ENCODE results near the gene SFXN5.

Gene SFXN5

GRCh38 chr2:72994282-72994990, 77.1 kb downstream of the SFXN5 start:
- POLR2A ChIA-PET = no interaction called here

GRCh38 chr2:72993933-72994280, 77.6 kb downstream of the SFXN5 start:
- no peak for TF ChIP-seq PKNOX1 (IDR thresholded peaks at IDR 0.05)
- TF ChIP-seq CTBP1 (IDR thresholded peaks at IDR 0.05; ENCODE audit: borderline replicate concordance) = no peak
- no peak for TF ChIP-seq ZNF384 (IDR thresholded peaks at IDR 0.05)
- TF ChIP-seq BHLHE40 (IDR thresholded peaks at IDR 0.05; ENCODE audit: borderline replicate concordance) = no peak
- TF ChIP-seq ARNT (IDR thresholded peaks at IDR 0.05) = no peak
- CTCF ChIA-PET = interaction anchor here (0.8 to 1.7 kb wide), 5 partner anchors 9 to 167 kb away, joined by 3 to 4 read pairs (median 4); no protein-coding TSS in a partner anchor
- POLR2A ChIA-PET = no interaction called here
- DNase-seq (ENCODE audit: extremely low spot score) = no peak

More at GRCh38 chr2:72994282-72994990, 77.1 kb downstream of the SFXN5 start:
- CTCF ChIA-PET = interaction anchor here (0.6 to 1.7 kb wide), 5 partner anchors 8 to 167 kb away, joined by 3 to 4 read pairs (median 4); no protein-coding TSS in a partner anchor
- no peak for TF ChIP-seq SUZ12 (IDR thresholded peaks at IDR 0.05)
- DNase-seq (ENCODE audit: extremely low spot score) = no peak

- TF ChIP-seq SP1 (IDR thresholded peaks at IDR 0.05) (no peak), L3MBTL2 (conservative IDR thresholded peaks at IDR 0.05) (no peak), TARDBP (IDR thresholded peaks at IDR 0.05) (no peak), CTBP1 (IDR thresholded peaks at IDR 0.05; ENCODE audit: borderline replicate concordance) (no peak), HDGF (IDR thresholded peaks at IDR 0.05; ENCODE audit: borderline replicate concordance) (no peak), NFRKB (IDR thresholded peaks at IDR 0.05) (no peak), FOXA1 (IDR thresholded peaks at IDR 0.05) (no peak), SUZ12 (IDR thresholded peaks at IDR 0.05) (no peak), ZNF384 (IDR thresholded peaks at IDR 0.05) (no peak), LEF1 (IDR thresholded peaks at IDR 0.05; ENCODE audit: borderline replicate concordance) (no peak), FOXK2 (IDR thresholded peaks at IDR 0.05) (no peak), BHLHE40 (IDR thresholded peaks at IDR 0.05; ENCODE audit: borderline replicate concordance) (no peak), PKNOX1 (IDR thresholded peaks at IDR 0.05) (no peak)
- ChIA-PET CTCF (interaction anchor here (0.8 to 1.7 kb wide), 5 partner anchors 10 to 168 kb away, joined by 3 to 4 read pairs (median 4); no protein-coding TSS in a partner anchor), POLR2A (no interaction called here)
- peak; percentile 75 for DNase-seq (ENCODE audit: extremely low spot score)
Observed at GRCh38 chr2:72993147-72993932, 78.2 kb downstream of the SFXN5 start.

- no peak for DNase-seq (ENCODE audit: extremely low spot score)
- POLR2A ChIA-PET = no interaction called here
- CTCF ChIA-PET = interaction anchor here (1.4 to 1.6 kb wide), 2 partner anchors 13 to 168 kb away, joined by 4 read pairs; no protein-coding TSS in a partner anchor
- TF ChIP-seq SUZ12 (IDR thresholded peaks at IDR 0.05) (no peak), FOXK2 (IDR thresholded peaks at IDR 0.05) (no peak), FOXA1 (IDR thresholded peaks at IDR 0.05) (no peak), ARNT (IDR thresholded peaks at IDR 0.05) (no peak), HDGF (IDR thresholded peaks at IDR 0.05; ENCODE audit: borderline replicate concordance) (no peak), TARDBP (IDR thresholded peaks at IDR 0.05) (no peak), SP1 (IDR thresholded peaks at IDR 0.05) (no peak), L3MBTL2 (conservative IDR thresholded peaks at IDR 0.05) (no peak), CTBP1 (IDR thresholded peaks at IDR 0.05; ENCODE audit: borderline replicate concordance) (no peak), FOXM1 (IDR thresholded peaks at IDR 0.05; ENCODE audit: borderline replicate concordance) (no peak), ZNF384 (IDR thresholded peaks at IDR 0.05) (no peak), ELF4 (IDR thresholded peaks at IDR 0.05) (no peak), LEF1 (IDR thresholded peaks at IDR 0.05; ENCODE audit: borderline replicate concordance) (no peak), BHLHE40 (IDR thresholded peaks at IDR 0.05; ENCODE audit: borderline replicate concordance) (no peak), PKNOX1 (IDR thresholded peaks at IDR 0.05) (no peak), NFRKB (IDR thresholded peaks at IDR 0.05) (no peak)
Observed at GRCh38 chr2:72992734-72993102, 78.8 kb downstream of the SFXN5 start.

GRCh38 chr2:72991980-72992733, 79.4 kb downstream of the SFXN5 start:
- POLR2A ChIA-PET = no interaction called here
- CTCF ChIA-PET = interaction anchor here (0.6 to 1.2 kb wide), 2 partner anchors 13 to 89 kb away, joined by 3 read pairs; no protein-coding TSS in a partner anchor
- no peak for DNase-seq (ENCODE audit: extremely low spot score)
- TF ChIP-seq LEF1 (IDR thresholded peaks at IDR 0.05; ENCODE audit: borderline replicate concordance) (no peak), ELF4 (IDR thresholded peaks at IDR 0.05) (no peak), ZNF384 (IDR thresholded peaks at IDR 0.05) (no peak), FOXA1 (IDR thresholded peaks at IDR 0.05) (no peak), CTBP1 (IDR thresholded peaks at IDR 0.05; ENCODE audit: borderline replicate concordance) (no peak), ARNT (IDR thresholded peaks at IDR 0.05) (no peak), HDGF (IDR thresholded peaks at IDR 0.05; ENCODE audit: borderline replicate concordance) (no peak), FOXK2 (IDR thresholded peaks at IDR 0.05) (no peak), NFRKB (IDR thresholded peaks at IDR 0.05) (no peak), TARDBP (IDR thresholded peaks at IDR 0.05) (no peak)
